Right lobe of liver (tissue), 6 donors: ENCODE measurements around the gene MOB1B. TPM values are rescaled to one million over a fixed set of nuclear protein-coding genes. Genes with fewer than 3 reads are reported as not detected.

Experiments used
- ATAC-seq, 4 donors: fragments of 200-7000 bp; cut with Tn5 transposase; one replicate each; pipeline ENCODE4 v1.9.1; 2020; ENCODE audit warnings: mild to moderate bottlenecking in 4 of 4, moderate library complexity in 4 of 4
- DNase-seq, 3 donors: peaks; one replicate each; pipeline ENCODE4 v3.0.0-alpha.2; 2020
- H3K27ac ChIP-seq, 3 donors: fragments of 200-600 bp; one replicate each; pipeline ENCODE4 v1.8.0; 2022
- H3K27me3 ChIP-seq, 2 donors: fragments of 200-600 bp; one replicate each; pipeline ENCODE4 v1.8.0; 2022
- H3K36me3 ChIP-seq, 4 donors: fragments of 200-600 bp; sonication (generic) in 1 of 4; one replicate each; pipeline versions ENCODE4 v1.5.1 to v1.8.0; 2017 to 2022; ENCODE audit warnings: control low read depth in 1 of 4
- H3K4me1 ChIP-seq, 4 donors: fragments of 200-600 bp; sonication (generic) in 1 of 4; one replicate each; pipeline versions ENCODE4 v1.5.1 to v1.8.0; 2017 to 2022; ENCODE audit warnings: control low read depth in 1 of 4
- H3K4me3 ChIP-seq, 3 donors: fragments of 200-600 bp; one replicate each; pipeline ENCODE4 v1.8.0; 2022
- H3K9me3 ChIP-seq, 4 donors: fragments of 200-600 bp; sonication (generic) in 1 of 4; one replicate each; pipeline versions ENCODE4 v1.5.1 to v1.8.0; 2017 to 2022; ENCODE audit warnings: control low read depth in 1 of 4
- CTCF ChIP-seq, 4 donors: fragments of 200-600 bp in 3 of 4; fragments of 450-650 bp in 1 of 4; IDR thresholded peaks; one replicate each; pipeline versions ENCODE4 v1.5.1 to v1.8.0; 2016 to 2022; ENCODE audit warnings: antibody characterized with exemption in 4 of 4, mild to moderate bottlenecking in 2 of 4
- POLR2A ChIP-seq: fragments of 450-650 bp; IDR thresholded peaks from one replicate; pipeline ENCODE4 v1.6.1; 2017; ENCODE audit warnings: antibody characterized with exemption, mild to moderate bottlenecking
- WGBS: methylation state at CpG from one replicate; pipeline ENCODE4 v1.1.6; 2018; ENCODE audit warnings: low coverage, low lambda C conversion rate; ENCODE audit not compliant: insufficient coverage; ENCODE audit errors: missing lambda C conversion rate; 5-methylcytosine and 5-hydroxymethylcytosine counted together
- intact Hi-C, 2 donors: fragments of 100-400 bp; cut with DNase I; formaldehyde crosslinking; loops; one replicate each; pipeline versions ENCODE4 v1.11.2 to v1.14.1; 2022
- total RNA-seq, 6 experiments: library from RNA; depleted of rRNA in 2 of 6; stranded (reverse); fragments of >200 nt in 2 of 6; fragmentation: NEBNext Ultra II Directional in 3 of 6; extraction: Animal tissue kit (Norgen Biotek cat#: 25700) in 3 of 6; gene quantifications; one replicate each; pipeline versions ENCODE4 v1.1.0 to v1.2.4, GENCODE V29; 2016 to 2023
- donor health status: DM: no; HTN: yes; CAD: no.
- donor health status: DM: no; HTN: no; CAD: no.
- donor health status: DM: no; HTN: no; CAD: no.
- donor health status: DM: no; HTN: yes; CAD: no.
- donor health status: DM: no; HTN: yes; CAD: no.

The MOB1B gene
- total RNA-seq, 6 experiments from 2014 or later: 4.4 to 13.0 (median 6.5) TPM

GRCh38 chr4:70863099-70863790, 38.9 kb upstream of the MOB1B start:
- no peak for ATAC-seq
- 33% methylated on average over 4 of the region's 6 CpGs for WGBS

GRCh38 chr4:70868778-70869177, 33.4 kb upstream of the MOB1B start:
- intact Hi-C loops: no loop called here

More at GRCh38 chr4:70863099-70863790, 38.9 kb upstream of the MOB1B start:
- H3K27ac ChIP-seq: no peak overlapping the region
- no peaks in the 10 kb centered on the region for H3K9me3 ChIP-seq
- H3K4me1 ChIP-seq: no peaks in the 10 kb centered on the region
- intact Hi-C loops: no loop called here
- H3K4me3 ChIP-seq: no peak overlapping the region
- no peak for TF ChIP-seq POLR2A
- no peak for TF ChIP-seq CTCF (IDR thresholded peaks at IDR 0.05)
- H3K36me3 ChIP-seq: no peaks in the 10 kb centered on the region
- no peak for DNase-seq
- H3K27me3 ChIP-seq: no peaks in the 10 kb centered on the region

GRCh38 chr4:70873216-70873615, 29.0 kb upstream of the MOB1B start:
- DNase-seq (no peak), ATAC-seq (no peak)
- Histone ChIP-seq H3K36me3 (no peaks in the 10 kb centered on the region), H3K4me3 (no peak overlapping the region), H3K27ac (no peak overlapping the region), H3K9me3 (no peaks in the 10 kb centered on the region), H3K4me1 (no peaks in the 10 kb centered on the region), H3K27me3 (no peaks in the 10 kb centered on the region)
- TF ChIP-seq POLR2A (no peak), CTCF (IDR thresholded peaks at IDR 0.05) (no peak)
- intact Hi-C loops: no loop called here
- WGBS: 86% methylated on average over 3 of the region's 3 CpGs

More at GRCh38 chr4:70868778-70869177, 33.4 kb upstream of the MOB1B start:
- no peak for TF ChIP-seq CTCF (IDR thresholded peaks at IDR 0.05)
- no peak for TF ChIP-seq POLR2A
- H3K9me3 ChIP-seq: no peaks in the 10 kb centered on the region
- no peaks in the 10 kb centered on the region for H3K4me1 ChIP-seq
- no peak for DNase-seq
- H3K36me3 ChIP-seq: no peaks in the 10 kb centered on the region
- ATAC-seq: no peak
- H3K4me3 ChIP-seq: no peak overlapping the region
- no peak overlapping the region for H3K27ac ChIP-seq
- no peaks in the 10 kb centered on the region for H3K27me3 ChIP-seq

GRCh38 chr4:70874268-70875156, 27.7 kb upstream of the MOB1B start:
- no peak overlapping the region for H3K4me3 ChIP-seq
- TF ChIP-seq POLR2A (no peak), CTCF (IDR thresholded peaks at IDR 0.05) (no peak)
- no peak overlapping the region for H3K27ac ChIP-seq
- no peaks in the 10 kb centered on the region for H3K27me3 ChIP-seq
- 68% methylated on average over 15 of the region's 19 CpGs for WGBS
- H3K36me3 ChIP-seq: no peaks in the 10 kb centered on the region
- no peaks in the 10 kb centered on the region for H3K9me3 ChIP-seq
- no peaks in the 10 kb centered on the region for H3K4me1 ChIP-seq
- intact Hi-C loops: no loop called here
- ATAC-seq (no peak), DNase-seq (no peak)
